ENCODE data around the gene KRTAP12-2.

Gene KRTAP12-2

DNA sequence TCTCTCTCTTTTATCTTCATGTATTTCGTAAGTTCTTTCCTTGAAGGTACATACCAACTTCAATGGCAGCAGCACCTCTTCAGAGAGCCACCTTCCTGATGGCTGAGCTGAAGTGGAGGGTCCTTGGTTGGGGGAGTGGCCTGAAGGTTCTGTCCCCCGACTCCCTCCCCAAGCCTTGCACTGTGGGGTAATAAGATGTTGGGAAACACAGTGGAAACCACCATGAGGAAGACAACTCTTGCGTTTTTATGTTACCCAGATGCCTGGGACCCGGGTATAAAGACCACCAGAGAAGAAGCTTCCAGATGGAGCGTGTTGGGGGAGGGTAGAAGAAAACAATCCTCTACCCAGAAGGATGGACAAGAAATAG is 8.2 kb downstream of the KRTAP12-2 start:
- H3K36me3 ChIP-seq (ENCODE audit: insufficient read depth) = no peaks in the 10 kb centered on the region
- no peak overlapping the region for H3K4me3 ChIP-seq (IDR thresholded peaks at IDR 0.05; ENCODE audit: insufficient read depth, low read depth, low read length)
- H3K9ac ChIP-seq = no peak overlapping the region
- H2AFZ ChIP-seq (ENCODE audit: low read depth) = no peak overlapping the region
- peaks cover 30% of the 10 kb centered on the region for H3K27me3 ChIP-seq (ENCODE audit: insufficient read depth, low read depth)
- H3K79me2 ChIP-seq (ENCODE audit: insufficient read depth, low read depth) = no peaks in the 10 kb centered on the region
- H3K4me2 ChIP-seq = no peak overlapping the region
- H3K27ac ChIP-seq = no peak overlapping the region
- TF ChIP-seq, protein P1, sequence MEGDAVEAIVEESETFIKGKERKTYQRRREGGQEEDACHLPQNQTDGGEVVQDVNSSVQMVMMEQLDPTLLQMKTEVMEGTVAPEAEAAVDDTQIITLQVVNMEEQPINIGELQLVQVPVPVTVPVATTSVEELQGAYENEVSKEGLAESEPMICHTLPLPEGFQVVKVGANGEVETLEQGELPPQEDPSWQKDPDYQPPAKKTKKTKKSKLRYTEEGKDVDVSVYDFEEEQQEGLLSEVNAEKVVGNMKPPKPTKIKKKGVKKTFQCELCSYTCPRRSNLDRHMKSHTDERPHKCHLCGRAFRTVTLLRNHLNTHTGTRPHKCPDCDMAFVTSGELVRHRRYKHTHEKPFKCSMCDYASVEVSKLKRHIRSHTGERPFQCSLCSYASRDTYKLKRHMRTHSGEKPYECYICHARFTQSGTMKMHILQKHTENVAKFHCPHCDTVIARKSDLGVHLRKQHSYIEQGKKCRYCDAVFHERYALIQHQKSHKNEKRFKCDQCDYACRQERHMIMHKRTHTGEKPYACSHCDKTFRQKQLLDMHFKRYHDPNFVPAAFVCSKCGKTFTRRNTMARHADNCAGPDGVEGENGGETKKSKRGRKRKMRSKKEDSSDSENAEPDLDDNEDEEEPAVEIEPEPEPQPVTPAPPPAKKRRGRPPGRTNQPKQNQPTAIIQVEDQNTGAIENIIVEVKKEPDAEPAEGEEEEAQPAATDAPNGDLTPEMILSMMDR (conservative IDR thresholded peaks at IDR 0.05; ENCODE audit: low read depth, low read length) = no peak
- no peaks in the 10 kb centered on the region for H4K20me1 ChIP-seq (ENCODE audit: insufficient read depth)
- H3K4me1 ChIP-seq (ENCODE audit: low read depth, poor library complexity, severe bottlenecking) = no peaks in the 10 kb centered on the region

DNA sequence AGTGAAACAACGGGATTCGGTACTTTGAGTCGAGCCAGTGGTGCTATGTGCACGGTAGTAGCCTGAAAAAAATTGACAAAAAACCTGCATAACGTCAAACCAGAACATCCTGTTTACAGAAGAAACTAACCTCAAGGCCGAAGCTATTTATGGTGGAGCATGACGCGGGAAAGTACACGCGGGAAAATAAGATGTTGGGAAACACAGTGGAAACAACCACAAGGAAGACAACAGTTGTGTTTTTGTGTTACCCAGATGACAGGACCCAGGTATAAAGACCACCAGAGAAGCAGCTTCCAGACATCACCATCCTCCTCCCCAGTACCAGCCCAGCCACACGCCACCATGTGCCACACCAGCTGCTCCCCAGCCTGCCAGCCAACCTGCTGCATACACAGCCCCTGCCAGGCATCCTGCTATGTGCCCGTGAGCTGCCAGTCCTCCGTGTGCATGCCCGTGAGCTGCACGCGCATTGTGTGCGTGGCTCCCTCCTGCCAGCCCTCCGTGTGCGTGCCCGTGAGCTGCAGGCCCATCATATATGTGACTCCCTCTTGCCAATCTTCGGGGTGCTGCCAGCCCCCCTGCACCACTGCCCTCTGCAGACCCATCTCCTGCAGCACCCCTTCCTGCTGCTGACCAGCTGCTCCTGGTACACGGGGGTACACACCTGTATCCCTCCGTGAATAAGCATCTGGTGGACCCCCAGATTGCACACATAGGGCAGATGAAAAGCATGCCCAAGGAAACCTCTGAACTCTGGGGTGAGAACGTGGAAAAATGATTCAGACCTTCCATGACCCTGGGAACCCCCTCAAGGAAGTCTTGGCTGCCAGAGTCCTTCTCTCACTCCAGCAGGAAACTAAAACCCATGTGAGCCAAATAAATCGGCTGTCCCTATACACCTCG is 8.8 kb downstream of the KRTAP12-2 start, which contains the start of gene KRTAP12-3:
Gene KRTAP12-3 (plus strand): TSS at position 298 of the 906 bp plus-strand sequence. CDS start 48 bp downstream, at position 346.
- TF ChIP-seq, protein P1 (conservative IDR thresholded peaks at IDR 0.05; ENCODE audit: low read depth, low read length) = no peak
- Histone ChIP-seq H3K4me3 (IDR thresholded peaks at IDR 0.05; ENCODE audit: insufficient read depth, low read depth, low read length) (no peak within 1 kb of the TSS), H3K4me1 (ENCODE audit: low read depth, poor library complexity, severe bottlenecking) (no peaks in the 10 kb centered on the region), H3K36me3 (ENCODE audit: insufficient read depth) (no peaks in the 10 kb centered on the region), H4K20me1 (ENCODE audit: insufficient read depth) (no peaks in the 10 kb centered on the region), H2AFZ (ENCODE audit: low read depth) (no peak within 1 kb of the TSS), H3K9ac (no peak within 1 kb of the TSS), H3K27me3 (ENCODE audit: insufficient read depth, low read depth) (peaks cover 32% of the 10 kb centered on the region), H3K27ac (no peak within 1 kb of the TSS), H3K4me2 (no peak within 1 kb of the TSS), H3K79me2 (ENCODE audit: insufficient read depth, low read depth) (no peaks in the 10 kb centered on the region)

DNA sequence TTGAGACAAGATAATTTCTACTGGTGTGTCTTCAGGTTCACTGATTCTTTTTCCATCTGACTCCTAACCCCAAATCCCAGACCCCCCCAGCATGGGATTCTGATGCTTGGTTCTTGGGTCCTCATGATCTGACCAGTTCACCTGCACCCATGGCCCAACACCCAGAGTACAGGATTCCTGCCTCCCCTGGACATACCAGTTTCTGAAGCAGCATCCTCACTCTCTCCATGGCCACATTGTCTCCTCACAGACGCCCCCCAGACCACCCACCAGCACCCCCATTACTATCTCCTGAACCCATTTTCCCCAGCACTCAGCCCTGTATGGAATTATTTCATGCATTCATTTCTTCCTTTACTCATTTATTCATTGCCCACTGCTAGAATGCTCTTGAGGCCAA is 9.9 kb downstream of the KRTAP12-2 start:
- TF ChIP-seq, protein P1 (conservative IDR thresholded peaks at IDR 0.05; ENCODE audit: low read depth, low read length) = no peak
- H3K9ac ChIP-seq = no peak overlapping the region
- no peaks in the 10 kb centered on the region for H3K4me1 ChIP-seq (ENCODE audit: low read depth, poor library complexity, severe bottlenecking)
- no peaks in the 10 kb centered on the region for H3K36me3 ChIP-seq (ENCODE audit: insufficient read depth)
- H3K27me3 ChIP-seq (ENCODE audit: insufficient read depth, low read depth) = peaks cover 33% of the 10 kb centered on the region
- H3K4me3 ChIP-seq (IDR thresholded peaks at IDR 0.05; ENCODE audit: insufficient read depth, low read depth, low read length) = no peak overlapping the region
- H4K20me1 ChIP-seq (ENCODE audit: insufficient read depth) = no peaks in the 10 kb centered on the region
- H2AFZ ChIP-seq (ENCODE audit: low read depth) = no peak overlapping the region
- no peak overlapping the region for H3K4me2 ChIP-seq
- no peaks in the 10 kb centered on the region for H3K79me2 ChIP-seq (ENCODE audit: insufficient read depth, low read depth)
- no peak overlapping the region for H3K27ac ChIP-seq

DNA sequence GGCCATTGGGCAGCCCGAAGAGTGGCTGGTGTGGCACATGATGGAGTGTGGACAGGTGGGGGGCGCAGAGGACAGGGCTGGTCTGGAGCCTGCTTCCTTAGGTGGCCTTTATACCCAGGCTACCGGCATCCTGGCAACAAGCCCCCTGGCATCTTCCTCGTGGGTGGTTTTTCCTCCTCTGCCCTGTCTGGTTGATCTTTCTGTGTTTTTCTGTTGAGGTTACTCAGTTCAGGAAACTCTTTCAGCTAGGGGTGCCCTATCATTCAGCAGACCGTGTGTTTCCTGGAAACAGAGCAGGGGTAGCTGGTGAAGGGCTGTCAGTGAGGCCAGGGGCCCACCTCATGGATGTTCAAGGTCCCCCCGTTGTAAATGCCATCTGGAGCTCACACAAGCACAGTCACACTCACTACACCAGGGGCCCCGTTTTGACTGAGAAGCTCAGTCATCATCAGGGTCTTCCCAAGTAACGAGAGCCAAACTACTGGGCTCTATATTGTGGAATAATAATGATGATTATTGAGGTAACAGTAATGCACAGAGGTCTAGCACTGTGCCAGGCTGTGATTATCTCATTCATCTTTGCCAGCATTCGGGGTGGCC is 12.1 kb downstream of the KRTAP12-2 start, which contains the start of gene KRTAP12-4:
Gene KRTAP12-4 (minus strand): TSS at position 84 of the 600 bp plus-strand sequence. CDS start 45 bp downstream, at position 39.
- Histone ChIP-seq H3K27me3 (ENCODE audit: insufficient read depth, low read depth) (peaks cover 44% of the 10 kb centered on the region), H4K20me1 (ENCODE audit: insufficient read depth) (no peaks in the 10 kb centered on the region), H3K9ac (no peak within 1 kb of the TSS), H3K36me3 (ENCODE audit: insufficient read depth) (no peaks in the 10 kb centered on the region), H3K4me3 (IDR thresholded peaks at IDR 0.05; ENCODE audit: insufficient read depth, low read depth, low read length) (no peak within 1 kb of the TSS), H2AFZ (ENCODE audit: low read depth) (no peak within 1 kb of the TSS), H3K79me2 (ENCODE audit: insufficient read depth, low read depth) (no peaks in the 10 kb centered on the region), H3K4me1 (ENCODE audit: low read depth, poor library complexity, severe bottlenecking) (no peaks in the 10 kb centered on the region), H3K4me2 (no peak within 1 kb of the TSS), H3K27ac (no peak within 1 kb of the TSS)
- TF ChIP-seq, protein P1 (conservative IDR thresholded peaks at IDR 0.05; ENCODE audit: low read depth, low read length) = no peak

All from KMS-11 (cell line).